IMR-90 (cell line): ENCODE data around the gene TSPAN16. TPM values are rescaled to one million over a fixed set of nuclear protein-coding genes. Genes with fewer than 3 reads are reported as not detected.

Experiments used
- ATAC-seq: fragments of 200-7000 bp; cut with Tn5 transposase; 2 replicates; pipeline ENCODE4 v1.9.1; 2020; ENCODE audit warnings: low read depth, mild to moderate bottlenecking, moderate library complexity
- BruUV-seq: library from RNA; stranded (reverse); fragments of 400-500 nt; replicated peaks from 2 replicates; lab custom pipeline; 2021; lab: Mats Ljungman, UMichigan
- CTCF ChIA-PET: fragments of 300-600 bp; formaldehyde crosslinking; extraction: SDS; loops from one replicate; lab custom pipeline; 2021; ENCODE audit warnings: antibody characterized with exemption; lab: Yijun Ruan, JAX
- POLR2A ChIA-PET: fragments of 300-600 bp; sonication (Branson Sonifier 250); formaldehyde crosslinking; loops from one replicate; lab custom pipeline; 2022; ENCODE audit warnings: antibody characterized with exemption; ENCODE audit not compliant: unreplicated experiment; lab: Charles Lee
- DNase-seq: peaks from one replicate; pipeline ENCODE4 v3.0.0; 2013
- H2AFZ ChIP-seq: replicated peaks from 2 replicates; pipeline ENCODE3; 2013; ENCODE audit warnings: low read length, mild to moderate bottlenecking; ENCODE audit not compliant: poor library complexity
- H2AK5ac ChIP-seq: 2 replicates; pipeline ENCODE4 v1.6.1; 2013; ENCODE audit warnings: low read depth, low read length, inconsistent platforms
- H2AK9ac ChIP-seq: replicated peaks from 2 replicates; pipeline ENCODE3; 2013; ENCODE audit warnings: mild to moderate bottlenecking, low read depth, low read length, moderate library complexity; ENCODE audit not compliant: poor library complexity
- H2BK120ac ChIP-seq: 2 replicates; pipeline ENCODE4 v1.6.1; 2013; ENCODE audit warnings: low read depth, low read length, inconsistent platforms
- H2BK15ac ChIP-seq: 3 replicates; pipeline ENCODE4 v1.6.1; 2013; ENCODE audit warnings: low read depth, low read length, inconsistent platforms
- H2BK20ac ChIP-seq: 2 replicates; pipeline ENCODE4 v1.6.1; 2013; ENCODE audit warnings: low read depth, mild to moderate bottlenecking, inconsistent platforms, low read length, moderate library complexity
- H2BK5ac ChIP-seq: 2 replicates; pipeline ENCODE4 v1.6.1; 2013; ENCODE audit warnings: mild to moderate bottlenecking, low read depth, low read length, inconsistent platforms; ENCODE audit not compliant: poor library complexity, severe bottlenecking
- H3K14ac ChIP-seq: replicated peaks from 2 replicates; pipeline ENCODE4 v1.6.1; 2013; ENCODE audit warnings: low read depth, low read length, inconsistent platforms
- H3K18ac ChIP-seq: 2 replicates; pipeline ENCODE4 v1.6.1; 2013; ENCODE audit warnings: low read depth, low read length, control low read depth
- H3K23ac ChIP-seq: 2 replicates; pipeline ENCODE4 v1.6.1; 2013; ENCODE audit warnings: low read depth, low read length, inconsistent platforms
- H3K27ac ChIP-seq: 2 replicates; pipeline ENCODE4 v1.5.1; 2013; ENCODE audit warnings: mild to moderate bottlenecking, control low read depth, low read length; ENCODE audit not compliant: insufficient read depth
- H3K27me3 ChIP-seq: 2 replicates; pipeline ENCODE4 v1.6.1; 2013; ENCODE audit warnings: low read length; ENCODE audit not compliant: control insufficient read depth, insufficient read depth
- H3K36me3 ChIP-seq: 2 replicates; pipeline ENCODE4 v1.6.1; 2013; ENCODE audit warnings: low read length, mixed read lengths; ENCODE audit not compliant: control insufficient read depth, insufficient read depth
- H3K4ac ChIP-seq: 2 replicates; pipeline ENCODE4 v1.6.1; 2013; ENCODE audit warnings: low read depth, low read length, inconsistent platforms
- H3K4me1 ChIP-seq: 2 replicates; pipeline ENCODE4 v1.6.1; 2013; ENCODE audit warnings: low read length, mixed read lengths; ENCODE audit not compliant: control insufficient read depth, insufficient read depth
- H3K4me2 ChIP-seq: 2 replicates; pipeline ENCODE4 v1.6.1; 2013; ENCODE audit warnings: low read depth, mild to moderate bottlenecking, control low read depth, low read length, moderate library complexity
- H3K4me3 ChIP-seq: 2 replicates; pipeline ENCODE4 v1.5.1; 2013; ENCODE audit warnings: low read depth, mild to moderate bottlenecking, control low read depth, low read length, moderate library complexity; ENCODE audit not compliant: insufficient read depth
- H3K56ac ChIP-seq: 2 replicates; pipeline ENCODE4 v1.6.1; 2013; ENCODE audit warnings: low read length, inconsistent platforms; ENCODE audit not compliant: insufficient read depth; ENCODE audit errors: extremely low read depth
- H3K79me1 ChIP-seq, 2 experiments: 2 replicates each; pipeline ENCODE4 v1.6.1; 2013; ENCODE audit warnings: low read length in 2 of 2, inconsistent platforms in 1 of 2, low read depth in 1 of 2
- H3K9ac ChIP-seq: 2 replicates; pipeline ENCODE4 v1.6.1; 2013; ENCODE audit warnings: low read depth, low read length, control low read depth
- H3K9me1 ChIP-seq: 2 replicates; pipeline ENCODE4 v1.6.1; 2013; ENCODE audit warnings: low read length, inconsistent platforms; ENCODE audit not compliant: insufficient read depth
- H3K9me3 ChIP-seq: 2 replicates; pipeline ENCODE4 v1.6.1; 2013; ENCODE audit warnings: low read length; ENCODE audit not compliant: control insufficient read depth, insufficient read depth
- H4K20me1 ChIP-seq: 2 replicates; pipeline ENCODE4 v1.6.1; 2013; ENCODE audit warnings: low read length, inconsistent platforms; ENCODE audit not compliant: insufficient read depth
- H4K5ac ChIP-seq: 2 replicates; pipeline ENCODE4 v1.6.1; 2013; ENCODE audit warnings: mild to moderate bottlenecking, low read depth, low read length, control low read depth
- H4K8ac ChIP-seq, 2 experiments: 2 replicates each; pipeline ENCODE4 v1.6.1; 2013; ENCODE audit warnings: low read depth in 2 of 2, low read length in 2 of 2, control low read depth in 1 of 2, inconsistent platforms in 1 of 2
- H4K91ac ChIP-seq: 2 replicates; pipeline ENCODE4 v1.6.1; 2013; ENCODE audit warnings: low read depth, low read length, inconsistent platforms; ENCODE audit not compliant: insufficient read depth
- CTCF ChIP-seq: conservative IDR thresholded peaks from 2 replicates; pipeline ENCODE4 v1.5.1; 2012; ENCODE audit warnings: mild to moderate bottlenecking, low read depth, low read length, improper control_type of control experiment
- ELK1 ChIP-seq: fragments of 150-350 bp; IDR thresholded peaks from 2 replicates; pipeline ENCODE4 v1.6.1; 2016; ENCODE audit warnings: low read depth, mild to moderate bottlenecking, low read length, moderate library complexity, borderline replicate concordance
- RFX5 ChIP-seq: IDR thresholded peaks from 2 replicates; pipeline ENCODE4 v1.8.0; 2012; ENCODE audit warnings: low read depth, mild to moderate bottlenecking, low read length, moderate library complexity
- USF2 ChIP-seq: fragments of 150-350 bp; IDR thresholded peaks from 2 replicates; pipeline ENCODE4 v1.6.1; 2017; ENCODE audit warnings: mild to moderate bottlenecking, antibody characterized with exemption, low read length, low read depth
- WGBS, 2 experiments: methylation state at CpG; one replicate each; pipeline versions ENCODE4 v1.1.5 to v1.1.7; 2013; ENCODE audit warnings: missing lambda C conversion rate in 2 of 2; ENCODE audit not compliant: insufficient read length in 1 of 2; ENCODE audit errors: extremely low coverage in 2 of 2; 5-methylcytosine and 5-hydroxymethylcytosine counted together
- dilution Hi-C: fragments of 300-500 bp; cut with HindIII; formaldehyde crosslinking; loops from one replicate; pipeline ENCODE4 v1.14.3; 2018; ENCODE audit warnings: low sequenced_read_pairs; ENCODE audit not compliant: unreplicated experiment
- in situ Hi-C: fragments of 300-500 bp; cut with MboI; formaldehyde crosslinking; loops from 3 replicates; pipeline ENCODE4 v1.14.3; 2019; ENCODE audit warnings: low sequenced_read_pairs, inconsistent platforms, mixed read lengths
- intact Hi-C: fragments of 100-400 bp; cut with micrococcal nuclease; formaldehyde crosslinking; loops from 2 replicates; pipeline ENCODE4 v1.10.0; 2022
- polyA plus RNA-seq, 3 experiments: library from polyadenylated mRNA; depleted of rRNA; stranded (reverse); fragments of >200 nt; gene quantifications; 2 replicates each; pipeline ENCODE4 v1.2.3, GENCODE V29; 2012; ENCODE audit warnings: low replicate concordance in 1 of 3
- total RNA-seq: library from RNA; depleted of rRNA; stranded (reverse); fragments of >200 nt; gene quantifications from 2 replicates; pipeline ENCODE4 v1.2.3, GENCODE V29; 2012

Gene TSPAN16
- total and polyA plus RNA-seq, 2 of the 4 experiments (the other 2 are of a cell fraction): not detected

GRCh38 chr19:11248852-11249251, 47.1 kb upstream of the TSPAN16 start:
- 0 out of 2 replicates have a peak, but pooled peaks cover under 1% of the 10 kb centered on the region for H3K9me1 ChIP-seq
- ChIA-PET CTCF (no interaction called here), POLR2A (no interaction called here)
- no peak for ATAC-seq
- WGBS, 2 experiments: no CpG with 5 or more reads among the region's 2 CpGs
- H3K4me2 ChIP-seq: no peak overlapping the region
- H3K27ac ChIP-seq: no peak overlapping the region
- no TSS peak for BruUV-seq
- intact Hi-C loops: no loop called here
- H3K4ac ChIP-seq: no peak overlapping the region
- H4K91ac ChIP-seq: no peak overlapping the region
- no peak overlapping the region for H4K8ac ChIP-seq
- no peak overlapping the region for H3K23ac ChIP-seq
- no peak overlapping the region for H2AK5ac ChIP-seq
- H2BK120ac ChIP-seq: no peak overlapping the region
- H3K14ac ChIP-seq: no peak overlapping the region
- peaks cover 35% of the 10 kb centered on the region for H3K36me3 ChIP-seq
- H3K4me1 ChIP-seq: no peaks in the 10 kb centered on the region
- no peak for TF ChIP-seq ELK1
- TF ChIP-seq RFX5: no peak
- no peak for TF ChIP-seq USF2
- no peak for TF ChIP-seq CTCF
- no peaks in the 10 kb centered on the region for H3K27me3 ChIP-seq
- no peak for DNase-seq
- no peak overlapping the region for H3K9ac ChIP-seq
- dilution Hi-C loops: no loop called here
- H2AFZ ChIP-seq: no peak overlapping the region
- in situ Hi-C loops: no loop called here
- no peak overlapping the region for H4K5ac ChIP-seq
- no peaks in the 10 kb centered on the region for H3K79me1 ChIP-seq
- no peak overlapping the region for H2AK9ac ChIP-seq
- H3K4me3 ChIP-seq: no peak overlapping the region
- H3K18ac ChIP-seq: no peak overlapping the region
- H4K20me1 ChIP-seq: no peaks in the 10 kb centered on the region
- no peaks in the 10 kb centered on the region for H3K9me3 ChIP-seq
- no peak overlapping the region for H2BK5ac ChIP-seq
- H3K56ac ChIP-seq: no peak overlapping the region
- no peak overlapping the region for H2BK15ac ChIP-seq
- H2BK20ac ChIP-seq: no peak overlapping the region
